Stimulated activated CD8-positive, alpha-beta memory T cell treated with anti-CD3 and anti-CD28 coated beads, Interleukin-2, amount 100 ng/mL, for 48 hours (primary cell): Measurements from ENCODE around the gene MTHFD2.
"Not testable (repeated sequence)": the region's sequence is repeated elsewhere in the genome, so short reads cannot be mapped to it uniquely, and the experiment has no call there.

ENCODE experiments used
- DNase-seq, 2 donors: peaks; one replicate each; pipeline ENCODE4 v3.0.0-alpha.2; 2020; ENCODE audit warnings: low read depth in 2 of 2

MTHFD2 gene

DNA sequence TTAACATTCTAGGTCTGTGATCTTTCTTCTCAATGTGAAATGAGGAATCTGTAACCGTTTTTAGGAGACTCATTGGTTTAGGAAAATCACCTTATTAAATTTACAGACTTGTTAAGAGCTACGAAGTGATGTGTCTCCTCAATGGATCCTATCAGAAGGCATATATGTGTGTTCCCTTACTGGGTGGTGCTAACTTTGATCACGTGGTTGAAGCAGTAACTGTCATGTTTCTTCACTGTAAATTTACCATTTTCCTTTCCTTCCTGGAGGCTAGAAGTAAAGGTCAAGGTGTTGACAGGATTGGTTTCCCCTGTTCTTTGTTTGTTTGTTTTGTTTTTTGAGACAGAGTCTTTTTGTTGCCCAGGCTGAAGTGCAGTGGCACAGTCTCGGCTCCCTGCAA, 1.4 kb upstream of the MTHFD2 start:
- DNase-seq: no peak

DNA sequence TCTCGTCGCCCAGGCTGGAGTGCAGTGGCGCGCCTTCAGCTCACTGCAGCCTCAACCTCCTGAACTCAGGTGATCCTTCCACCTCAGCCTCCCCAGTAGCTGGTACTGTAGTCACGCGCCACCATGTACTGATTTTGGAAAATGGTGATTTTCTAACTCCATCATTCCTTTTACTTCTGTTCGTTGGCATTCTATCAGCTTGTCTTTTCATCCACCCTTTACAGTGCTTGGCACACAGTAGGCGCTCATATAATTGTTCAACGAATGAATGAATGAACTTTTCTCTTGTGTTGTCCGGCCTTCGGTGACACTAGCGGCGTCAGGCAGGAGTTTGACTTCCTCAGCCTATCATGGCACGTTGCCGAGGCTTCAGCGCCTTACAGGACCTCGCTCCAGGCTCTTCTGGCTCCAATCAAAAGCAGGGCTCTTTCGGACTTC, 373 bp upstream of the MTHFD2 start:
- no peak for DNase-seq

DNA sequence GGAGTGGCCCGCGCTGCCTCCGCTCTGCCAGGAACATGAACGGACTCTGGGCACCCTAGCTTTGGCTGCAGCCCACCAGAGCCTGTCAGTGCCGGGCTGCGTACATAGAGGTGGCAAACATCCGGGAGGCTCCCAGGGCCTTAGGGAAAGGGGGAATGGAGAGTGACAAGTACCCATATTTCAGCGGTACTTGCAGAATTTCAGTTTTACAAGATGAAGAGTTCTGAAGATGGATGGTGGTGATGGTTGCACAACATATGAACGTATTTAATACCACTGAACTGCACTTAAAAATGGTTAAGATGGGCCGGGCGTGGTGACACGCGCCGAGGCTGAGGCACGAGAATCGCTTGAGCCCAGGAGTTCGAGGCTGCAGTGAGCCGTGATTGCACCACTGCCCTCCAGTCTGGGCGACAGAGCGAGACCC, 873 bp downstream of the MTHFD2 start:
- DNase-seq: no peak

DNA sequence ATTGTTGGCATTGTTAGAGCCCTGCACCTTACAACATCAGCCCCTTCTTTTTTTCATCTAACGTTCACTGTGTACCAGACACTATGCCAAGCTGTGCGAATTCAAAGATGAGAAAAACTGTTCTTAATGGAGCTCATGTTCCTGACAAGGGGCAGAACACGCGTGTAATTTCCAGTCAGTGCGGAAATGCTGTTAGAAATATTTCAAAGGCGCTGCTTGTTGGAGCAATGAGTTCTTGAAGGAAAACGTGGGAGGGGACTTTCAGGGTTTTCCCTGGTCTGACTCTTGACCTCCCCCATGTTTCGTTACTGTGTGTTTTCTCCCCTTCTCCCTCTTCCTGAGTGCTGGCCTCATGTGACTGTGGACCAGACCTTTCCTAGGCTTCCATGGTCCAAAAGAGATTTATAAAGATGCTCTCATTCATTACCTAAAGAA, 1.5 kb downstream of the MTHFD2 start:
- no peak for DNase-seq

DNA sequence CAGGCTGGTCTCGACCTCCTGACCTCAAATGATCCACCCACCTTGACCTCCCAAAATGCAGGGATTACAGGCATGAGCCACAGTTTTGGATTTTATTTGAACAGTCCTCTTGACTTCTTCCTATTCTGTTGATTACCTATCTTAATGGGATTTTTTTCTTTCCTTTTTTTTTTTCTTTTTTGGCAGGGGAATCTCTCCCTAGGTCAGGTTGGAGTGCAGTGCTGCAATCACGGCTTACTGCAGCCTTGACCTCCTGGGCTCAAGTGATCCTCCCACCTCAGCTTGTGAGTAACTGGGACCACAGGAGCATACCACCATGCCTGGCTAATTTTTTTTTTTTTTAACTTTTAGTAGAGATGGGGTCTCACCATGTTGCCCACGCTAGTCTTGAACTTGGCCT, 2.8 kb downstream of the MTHFD2 start:
- DNase-seq: no peak

DNA sequence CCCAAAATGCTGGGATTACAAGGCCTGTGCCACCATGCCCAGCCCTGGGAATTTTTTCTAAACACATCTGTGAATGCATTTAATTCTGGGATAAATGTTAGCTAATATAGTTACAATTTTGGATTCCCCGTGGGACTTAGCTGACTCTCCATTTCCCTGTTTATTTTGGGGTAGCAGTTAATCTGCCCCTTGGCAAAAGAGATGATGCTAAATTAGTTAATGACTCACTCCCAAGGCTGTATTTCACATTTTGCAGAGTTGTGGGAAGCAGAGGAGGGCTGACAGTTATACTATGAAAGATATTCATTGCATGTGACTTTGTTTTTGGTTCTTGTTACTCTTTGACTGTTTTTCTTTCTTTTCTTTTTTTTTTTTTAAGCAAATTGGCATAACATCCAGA, 3.2 kb downstream of the MTHFD2 start:
- DNase-seq: no peak

DNA sequence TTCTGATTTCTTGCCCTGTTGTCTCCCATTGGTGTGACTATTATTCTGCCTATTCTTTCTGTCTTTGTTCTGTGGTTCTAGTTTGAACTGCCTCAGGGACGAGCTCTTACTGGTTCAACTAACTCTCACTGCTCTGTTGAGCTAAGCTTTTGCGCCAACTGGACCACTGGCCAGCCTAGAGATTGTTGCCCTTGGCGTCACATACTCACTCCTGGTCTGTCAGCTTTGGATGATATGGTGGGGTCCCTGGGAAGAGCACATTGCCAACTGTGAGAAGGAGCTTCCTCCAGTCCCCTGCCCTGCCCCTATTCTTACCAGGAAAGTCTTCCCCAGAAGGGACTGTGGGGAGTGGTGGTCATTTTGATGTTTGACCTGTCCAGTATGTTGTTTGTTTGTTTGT, 6.0 kb downstream of the MTHFD2 start:
- DNase-seq: no peak

DNA sequence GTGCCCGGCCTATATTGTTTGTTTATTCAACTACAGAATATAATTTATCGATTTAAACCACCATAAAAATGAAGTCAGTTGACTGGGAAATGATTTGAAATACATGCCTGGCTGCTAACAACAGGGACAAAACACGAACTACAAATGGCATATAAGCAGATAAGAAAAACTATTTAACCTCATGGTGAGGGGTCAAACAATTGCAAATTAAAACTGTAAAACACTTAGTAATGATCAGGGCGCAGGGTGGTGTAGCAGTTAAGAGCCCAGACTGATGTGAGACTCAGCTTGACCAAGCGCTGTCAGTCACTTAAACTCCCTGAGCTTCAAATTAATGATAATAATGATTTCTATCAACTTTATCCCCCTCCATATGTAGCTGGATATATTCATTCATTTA, 6.7 kb downstream of the MTHFD2 start:
- no peak for DNase-seq

DNA sequence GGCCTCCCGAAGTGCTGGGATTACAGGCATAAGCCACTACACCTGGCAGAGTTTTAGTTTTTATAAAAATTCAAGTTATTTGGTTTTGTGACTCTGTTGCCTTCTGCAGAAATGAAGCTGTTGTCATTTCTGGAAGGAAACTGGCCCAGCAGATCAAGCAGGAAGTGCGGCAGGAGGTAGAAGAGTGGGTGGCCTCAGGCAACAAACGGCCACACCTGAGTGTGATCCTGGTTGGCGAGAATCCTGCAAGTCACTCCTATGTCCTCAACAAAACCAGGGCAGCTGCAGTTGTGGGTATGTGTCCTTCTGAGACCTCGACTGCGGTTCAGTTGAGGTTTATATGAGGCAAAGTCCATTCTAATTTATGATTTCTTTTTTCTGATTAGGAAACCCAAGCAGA, 7.2 kb downstream of the MTHFD2 start:
- no peak for DNase-seq

DNA sequence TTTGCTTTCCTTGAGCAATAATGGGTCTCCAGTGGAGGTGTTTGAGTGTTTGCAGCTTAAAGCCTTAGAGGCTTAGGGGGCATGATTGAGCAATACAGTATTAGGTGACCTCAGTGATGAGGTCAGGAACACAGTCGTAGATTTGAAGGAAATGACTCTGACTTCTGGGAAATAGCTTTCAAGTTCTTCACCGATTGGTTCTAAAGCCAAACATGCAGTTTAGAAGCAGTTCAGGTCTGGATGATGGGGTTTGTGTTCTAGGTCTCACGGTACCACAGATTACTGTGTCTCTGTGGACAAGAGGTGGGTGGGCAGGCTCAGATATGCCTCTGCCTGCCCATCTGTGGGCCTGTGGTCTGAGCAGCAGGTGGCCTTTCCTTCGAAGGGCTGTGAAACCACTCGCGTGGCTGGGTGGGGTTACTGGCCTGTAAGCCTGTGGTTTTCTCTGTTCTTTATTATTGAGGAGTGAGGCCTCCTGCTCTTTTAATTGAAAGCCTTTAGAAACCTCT, 7.8 kb downstream of the MTHFD2 start:
- peak in 1 of 2 donors; percentile 40 for DNase-seq

DNA sequence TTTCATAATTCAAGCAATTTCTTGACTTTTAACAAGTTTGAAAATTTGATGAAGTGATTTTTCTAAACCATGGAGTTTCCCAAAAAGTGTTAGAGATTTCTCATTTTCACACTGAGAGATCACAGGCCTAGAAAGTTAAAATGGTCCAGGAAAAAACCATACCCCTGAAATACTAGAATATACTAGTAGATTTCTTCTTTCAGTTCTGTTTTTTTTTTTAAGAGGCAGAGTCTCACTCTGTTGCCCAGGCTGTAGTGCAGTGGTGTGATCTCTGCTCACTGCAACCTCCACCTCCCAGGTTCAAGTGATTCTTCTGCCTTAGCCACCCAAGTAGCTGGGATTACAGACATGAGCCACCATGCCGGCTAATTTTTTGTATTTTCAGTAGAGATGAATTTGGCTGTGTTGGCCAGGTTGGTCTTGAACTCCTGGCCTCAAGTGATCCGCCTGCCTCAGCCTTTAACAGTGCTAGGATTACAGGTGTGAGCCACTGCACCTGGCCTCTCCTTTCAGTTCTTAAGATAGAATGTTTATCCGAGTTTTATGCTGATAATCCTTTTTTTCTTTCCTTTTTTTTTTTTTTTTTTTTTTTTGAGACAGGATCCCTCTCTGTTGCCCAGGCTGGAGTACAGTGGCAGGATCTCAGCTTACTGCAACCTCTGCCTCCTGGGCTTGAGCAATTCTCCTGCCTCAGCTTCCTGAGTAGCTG, 14.4 kb downstream of the MTHFD2 start:
- no peak for DNase-seq

DNA sequence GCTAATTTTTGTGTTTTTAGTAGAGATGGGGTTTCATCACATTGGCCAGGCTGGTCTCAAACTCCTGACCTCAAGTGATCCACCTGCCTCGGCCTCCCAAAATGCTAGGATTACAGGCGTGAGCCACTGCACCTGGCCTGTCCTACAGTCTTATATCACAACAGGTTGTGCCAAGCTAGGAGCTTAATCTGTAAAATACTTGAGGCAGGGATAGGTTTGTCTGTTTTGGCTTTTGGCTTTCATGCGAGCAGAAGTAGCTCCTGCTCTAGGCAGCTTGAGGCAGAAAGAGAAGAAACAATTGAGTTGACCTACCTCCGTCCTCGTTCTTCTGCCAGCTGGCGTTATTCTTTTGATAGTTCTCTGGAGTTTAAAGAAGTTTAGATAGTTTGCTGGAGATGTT, 17.4 kb downstream of the MTHFD2 start:
- not testable (repeated sequence) for DNase-seq

DNA sequence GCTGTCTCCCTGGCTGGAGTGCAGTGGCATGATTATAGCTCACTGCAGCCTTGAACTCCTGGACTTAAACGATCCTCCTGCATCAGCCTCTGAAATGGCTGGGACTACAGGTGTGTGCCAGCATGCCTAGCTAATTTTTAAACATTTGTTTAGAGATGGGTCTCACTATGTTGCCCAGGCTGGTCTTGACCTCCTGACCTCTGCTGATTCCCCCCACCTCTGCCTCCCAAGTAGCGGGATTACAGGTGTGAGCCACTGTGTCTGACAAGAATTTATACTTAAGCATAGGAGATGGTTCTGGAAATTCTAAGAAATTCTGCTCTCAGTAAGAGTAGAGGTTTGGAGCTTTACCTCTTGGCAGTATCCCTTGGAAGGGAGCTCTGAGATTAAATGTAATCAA, 18.2 kb downstream of the MTHFD2 start:
- DNase-seq: no peak

DNA sequence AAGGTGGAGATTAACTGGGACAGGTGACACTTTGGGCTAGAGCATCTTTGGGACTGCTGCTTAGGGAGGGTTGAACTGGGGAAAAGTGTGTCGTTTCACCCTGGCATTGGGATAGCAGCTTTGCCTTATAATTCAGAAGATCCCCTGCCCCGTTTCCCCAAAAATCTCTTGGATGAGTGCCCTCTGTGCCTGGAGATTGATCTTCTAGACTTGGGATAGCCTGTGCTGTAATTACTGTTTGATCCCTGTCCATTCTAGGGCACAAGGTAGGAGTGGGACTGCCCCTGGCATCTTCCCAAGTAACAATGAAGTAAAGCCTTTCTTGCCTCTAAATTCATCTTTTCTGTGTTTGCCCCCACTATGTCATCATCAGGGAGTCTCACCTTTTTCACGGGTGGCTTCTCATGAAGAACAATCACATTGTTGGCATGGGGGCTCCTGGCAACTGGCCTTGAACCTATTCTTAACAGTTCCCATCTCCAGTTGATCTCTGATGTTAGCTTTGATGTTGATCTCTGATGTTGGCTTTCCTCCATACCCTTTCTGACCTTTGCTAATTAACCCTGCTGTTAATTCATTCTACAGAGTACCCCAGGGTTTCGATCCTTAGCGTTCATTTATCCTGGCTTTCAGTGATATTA, 21.6 kb downstream of the MTHFD2 start:
- no peak for DNase-seq

DNA sequence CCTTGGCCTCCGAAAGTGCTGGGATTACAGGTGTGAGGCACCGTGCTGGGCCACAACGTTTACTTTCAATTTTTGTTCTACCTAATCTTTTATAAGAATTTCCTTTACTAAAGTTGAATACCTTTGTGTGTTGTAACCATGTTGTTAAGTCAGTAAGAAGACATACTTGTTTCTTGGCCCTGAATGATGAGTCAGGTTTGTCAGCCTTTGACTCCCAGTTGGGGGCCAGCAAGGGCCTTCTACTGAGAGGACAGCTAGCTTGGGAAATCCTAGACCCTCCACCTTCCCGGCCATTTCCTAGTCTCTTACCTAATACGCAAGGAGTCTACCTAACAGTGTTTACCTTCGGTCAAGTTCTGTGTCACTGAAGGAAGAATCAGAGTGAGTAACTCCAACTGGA, 22.7 kb downstream of the MTHFD2 start:
- DNase-seq: no peak

DNA sequence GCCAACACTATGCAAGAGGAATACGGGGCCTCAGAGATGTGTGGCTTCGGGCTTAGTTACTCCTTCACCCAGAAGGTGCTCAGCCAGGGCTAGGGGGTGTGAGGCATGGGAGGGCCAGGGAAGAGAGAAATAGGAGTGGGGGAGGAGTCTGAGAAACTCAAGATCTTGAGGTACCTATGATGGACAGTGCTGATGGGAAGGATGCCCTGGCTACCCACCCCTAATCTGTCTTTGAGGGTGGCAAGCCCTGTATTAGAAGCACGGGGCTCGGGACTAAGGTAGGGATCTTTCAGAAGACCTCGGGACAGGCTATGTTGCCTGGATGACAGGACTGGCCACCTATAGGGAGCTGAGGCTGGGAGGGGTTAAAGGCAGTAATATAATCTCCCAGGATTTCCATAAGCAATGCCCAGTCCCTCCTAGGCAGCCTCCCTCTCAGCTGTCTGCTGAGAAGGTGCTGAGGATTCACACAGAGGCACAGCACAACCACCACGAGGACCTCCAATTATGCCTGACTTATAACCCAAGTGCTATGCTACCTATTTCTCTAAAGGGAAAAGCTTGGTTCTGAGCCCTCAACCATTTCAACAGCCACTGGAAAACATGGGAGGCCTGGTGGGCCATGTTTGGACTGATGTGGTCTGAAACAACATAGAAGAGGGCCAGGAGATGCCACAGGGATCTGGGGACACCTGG, 23.3 kb downstream of the MTHFD2 start:
- DNase-seq: no peak

DNA sequence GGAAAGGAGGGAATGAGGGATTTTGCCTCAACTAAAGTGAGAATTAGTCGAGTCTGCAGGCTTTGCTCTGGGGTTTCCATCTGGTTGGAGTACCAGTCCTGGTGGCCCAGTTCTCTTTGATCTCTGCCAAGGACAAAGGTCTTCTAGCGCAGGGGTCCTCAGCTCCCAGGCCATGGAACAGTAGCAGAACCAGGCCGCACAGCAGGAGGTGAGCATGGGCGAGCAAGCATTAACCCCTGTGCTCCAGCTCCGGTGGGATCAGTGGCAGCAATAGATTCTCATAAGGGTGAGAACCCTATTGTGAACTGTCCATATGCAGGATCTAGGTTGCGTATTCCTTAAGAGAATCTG, 23.9 kb downstream of the MTHFD2 start:
- no peak for DNase-seq

DNA sequence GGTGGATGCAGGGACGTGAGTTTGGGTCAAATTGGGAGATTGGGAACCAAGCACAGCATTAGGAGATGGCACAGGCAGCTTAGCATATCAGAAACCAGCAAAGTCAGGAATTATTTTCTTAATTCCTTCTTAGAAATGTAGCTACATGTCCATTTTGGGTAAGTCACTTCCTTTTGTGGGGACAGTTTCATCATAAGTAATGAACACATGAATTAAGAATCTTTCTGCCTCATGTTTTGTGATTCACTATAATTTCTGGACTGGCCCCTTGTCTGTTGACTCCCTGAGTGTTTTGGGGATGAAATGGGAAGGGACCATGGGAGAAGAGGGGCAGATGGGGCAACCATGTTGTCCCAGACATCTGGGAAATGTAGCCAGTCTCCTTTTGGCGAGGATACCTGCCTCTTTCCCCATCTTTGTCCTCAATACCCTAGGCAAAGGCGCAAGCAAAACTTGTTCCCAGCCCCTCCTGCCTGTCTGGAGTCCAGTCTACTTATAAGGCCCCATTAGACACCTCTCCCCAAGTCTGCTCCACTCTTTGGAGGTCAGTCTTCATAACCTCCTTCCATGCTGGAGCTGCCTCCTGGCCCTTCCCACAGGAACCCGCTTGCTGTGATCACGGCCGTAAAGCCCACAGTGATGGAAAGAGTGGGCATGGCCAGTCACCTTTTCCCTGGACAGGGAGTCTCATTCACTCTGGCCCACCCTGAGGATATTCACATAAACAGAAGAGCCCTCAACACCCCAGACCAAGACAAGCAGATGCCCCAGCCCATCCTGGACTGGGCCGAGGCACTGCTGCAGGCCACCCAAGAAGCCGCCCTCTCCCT, 25.7 kb downstream of the MTHFD2 start:
- DNase-seq: no peak

DNA sequence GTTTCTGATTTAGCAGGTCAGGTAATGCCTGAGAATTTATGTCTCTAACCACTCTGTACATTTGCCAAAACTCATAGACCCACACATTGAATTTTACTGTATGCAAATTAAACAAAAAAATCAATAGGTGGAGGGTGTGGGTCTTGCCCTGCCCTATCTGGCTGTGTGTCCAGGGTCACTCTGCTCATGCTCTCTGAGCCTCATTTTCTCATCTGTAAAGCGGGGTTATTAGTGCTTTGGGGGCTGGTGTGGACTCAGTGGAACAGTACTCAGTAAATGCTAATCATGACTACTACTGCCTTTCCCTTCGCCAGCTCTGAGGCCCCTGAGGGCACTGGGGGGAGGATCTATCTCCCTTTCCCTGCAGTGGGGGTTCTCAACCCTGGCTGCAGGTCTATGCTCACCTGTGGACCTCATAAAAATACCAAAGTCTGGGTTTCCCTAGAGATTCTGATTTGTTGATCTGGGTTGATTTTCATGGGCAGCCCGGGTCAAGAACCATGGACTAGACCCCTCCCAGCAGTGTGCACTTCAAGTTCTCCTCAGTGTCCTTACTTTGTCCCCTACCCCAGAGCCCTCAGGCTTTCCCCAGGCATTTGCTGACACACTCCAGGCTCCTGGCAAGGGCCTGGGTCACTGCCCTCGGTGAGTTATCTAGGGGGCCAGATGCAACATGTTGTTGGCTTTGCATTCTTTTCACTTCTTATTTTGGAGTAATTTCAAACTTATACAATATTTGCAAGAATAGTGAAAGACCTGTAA, 27.5 kb downstream of the MTHFD2 start:
- DNase-seq: no peak

DNA sequence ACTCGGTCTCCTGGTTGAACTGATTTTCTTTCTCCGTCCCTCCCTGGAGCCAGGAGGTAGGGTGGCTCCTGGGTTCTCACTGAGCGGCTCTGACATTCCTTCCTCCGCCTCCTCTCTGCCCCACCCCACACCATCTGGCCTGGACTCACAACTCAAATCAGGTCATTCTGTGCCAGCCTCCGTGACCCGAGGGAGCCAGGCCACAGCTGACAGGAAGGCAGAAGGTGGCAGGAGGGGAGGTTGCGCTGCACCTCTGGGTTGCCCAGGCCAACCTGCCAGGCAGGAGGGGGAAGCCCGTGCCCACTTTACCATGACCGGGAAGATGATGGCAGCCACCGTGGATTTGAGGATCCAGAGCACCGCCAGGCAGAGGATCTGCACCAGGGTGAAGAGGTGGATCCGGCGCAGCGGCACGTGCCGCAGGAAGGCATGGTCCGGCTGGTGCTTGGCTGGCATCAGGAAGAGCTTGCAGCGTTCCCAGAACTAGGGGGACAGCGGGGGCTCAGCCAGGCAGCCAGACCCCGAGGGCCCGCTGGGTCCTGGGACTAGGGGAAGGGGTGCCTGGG, 28.3 kb downstream of the MTHFD2 start:
- DNase-seq: no peak

DNA sequence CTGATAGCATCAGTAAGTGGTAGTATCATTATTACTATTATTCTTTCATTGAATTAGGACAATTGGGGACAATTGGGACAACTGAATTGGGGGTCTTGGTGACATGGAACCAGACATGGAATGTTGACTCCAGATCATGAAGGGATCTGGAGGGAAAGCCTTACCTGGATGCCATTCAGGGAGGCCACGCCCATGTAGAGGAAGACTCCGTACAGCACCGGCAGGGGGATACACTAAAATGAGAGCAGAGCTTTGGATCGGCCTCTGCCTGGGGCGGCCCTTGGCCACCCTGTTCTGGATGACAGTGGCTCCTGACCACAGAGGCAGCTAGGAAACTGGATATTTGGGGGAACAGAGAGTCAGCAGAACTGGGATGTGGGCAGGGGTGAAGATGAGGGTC, 29.2 kb downstream of the MTHFD2 start:
- DNase-seq: no peak
